Neural cell (in vitro differentiated cells): ENCODE results near the gene AGXT. TPM values are rescaled to one million over a fixed set of nuclear protein-coding genes. Genes with fewer than 3 reads are reported as not detected.

ENCODE experiments used
- H2AFZ ChIP-seq: fragments of 200-600, 300-800 bp; sonication (generic), shearing (Covaris generic); 2 replicates; pipeline ENCODE4 v1.6.0; 2014; ENCODE audit warnings: low read depth, mild to moderate bottlenecking, antibody characterized with exemption, low read length, moderate library complexity
- H3F3A ChIP-seq: fragments of 200-600 bp; shearing (Covaris generic); 2 replicates; pipeline ENCODE4 v1.6.1; 2016; ENCODE audit warnings: mild to moderate bottlenecking, moderate library complexity, mixed read lengths, antibody characterized with exemption, low read length; ENCODE audit not compliant: insufficient read depth, poor library complexity, severe bottlenecking
- H3K27ac ChIP-seq: fragments of 200-600, 300-800 bp; sonication (generic), shearing (Covaris generic); 2 replicates; pipeline ENCODE4 v1.5.1; 2014; ENCODE audit warnings: mild to moderate bottlenecking, low read length, moderate library complexity
- H3K27me3 ChIP-seq: fragments of 300-800, 200-600 bp; sonication (generic), shearing (Covaris generic); 2 replicates; pipeline ENCODE4 v1.6.0; 2014; ENCODE audit warnings: mild to moderate bottlenecking, low read depth, low read length, moderate library complexity; ENCODE audit not compliant: insufficient read depth
- H3K36me3 ChIP-seq: fragments of 300-800, 200-600 bp; sonication (generic), shearing (Covaris generic); 2 replicates; pipeline ENCODE4 v1.5.1; 2014; ENCODE audit warnings: mild to moderate bottlenecking, antibody characterized with exemption, low read length, moderate library complexity; ENCODE audit not compliant: insufficient read depth
- H3K4me2 ChIP-seq: fragments of 300-800, 200-600 bp; sonication (generic), shearing (Covaris generic); 2 replicates; pipeline ENCODE4 v1.6.0; 2014; ENCODE audit warnings: mild to moderate bottlenecking, low read length
- H3K4me3 ChIP-seq: fragments of 300-800, 200-600 bp; sonication (generic), shearing (Covaris generic); 2 replicates; pipeline ENCODE4 v1.5.1; 2014; ENCODE audit warnings: mild to moderate bottlenecking, low read length, moderate library complexity
- H3K79me2 ChIP-seq: fragments of 200-600 bp; shearing (Covaris generic); replicated peaks from 2 replicates; pipeline ENCODE4 v1.6.0; 2014; ENCODE audit warnings: mild to moderate bottlenecking, low read length, moderate library complexity; ENCODE audit not compliant: insufficient read depth
- H3K9ac ChIP-seq: fragments of 300-800, 200-600 bp; sonication (generic), shearing (Covaris generic); 2 replicates; pipeline ENCODE4 v1.6.1; 2016; ENCODE audit warnings: mild to moderate bottlenecking, low read length, mixed read lengths
- H3K9me2 ChIP-seq: fragments of 200-600 bp; shearing (Covaris generic); 2 replicates; pipeline ENCODE4 v1.6.1; 2016; ENCODE audit warnings: mild to moderate bottlenecking, low read length, mixed read lengths; ENCODE audit not compliant: insufficient read depth
- H3K9me3 ChIP-seq: fragments of 200-600, 300-800 bp; sonication (generic), shearing (Covaris generic); 2 replicates; pipeline ENCODE4 v1.6.1; 2016; ENCODE audit warnings: mild to moderate bottlenecking, mixed run types, low read length, moderate library complexity, mixed read lengths
- H4K20me1 ChIP-seq: fragments of 200-600 bp; shearing (Covaris generic); 2 replicates; pipeline ENCODE4 v1.6.1; 2016; ENCODE audit warnings: mild to moderate bottlenecking, mixed run types; ENCODE audit not compliant: insufficient read depth
- EP300 ChIP-seq: fragments of 450-650 bp; conservative IDR thresholded peaks from 2 replicates; pipeline ENCODE4 v1.6.1; 2014; ENCODE audit warnings: antibody characterized with exemption, mild to moderate bottlenecking, moderate library complexity; ENCODE audit not compliant: poor library complexity, severe bottlenecking
- EZH2 ChIP-seq: fragments of 200-600, 300-800 bp; shearing (Covaris generic), sonication (generic); IDR thresholded peaks from 2 replicates; pipeline ENCODE4 v1.6.1; 2014; ENCODE audit warnings: antibody characterized with exemption, low read length, borderline replicate concordance, mild to moderate bottlenecking; ENCODE audit not compliant: insufficient read depth, poor library complexity, severe bottlenecking
- MXI1 ChIP-seq: fragments of 450-650 bp; conservative IDR thresholded peaks from 2 replicates; pipeline ENCODE4 v1.6.1; 2014; ENCODE audit warnings: antibody characterized with exemption, mild to moderate bottlenecking; ENCODE audit not compliant: poor library complexity, severe bottlenecking
- POLR2AphosphoS5 ChIP-seq: IDR thresholded peaks from 2 replicates; pipeline ENCODE4 v1.6.1; 2012
- RAD21 ChIP-seq: fragments of 450-650 bp; conservative IDR thresholded peaks from 2 replicates; pipeline ENCODE4 v1.6.1; 2014; ENCODE audit warnings: antibody characterized with exemption, mild to moderate bottlenecking, moderate library complexity
- SMC3 ChIP-seq: fragments of 450-650 bp; conservative IDR thresholded peaks from 2 replicates; pipeline ENCODE4 v1.6.1; 2014; ENCODE audit warnings: antibody characterized with exemption, mild to moderate bottlenecking, moderate library complexity; ENCODE audit not compliant: poor library complexity
- TAF1 ChIP-seq: IDR thresholded peaks from 2 replicates; pipeline ENCODE4 v1.6.1; 2012; ENCODE audit warnings: low read depth
- polyA plus RNA-seq: library from polyadenylated mRNA; depleted of rRNA; stranded (reverse); fragments of >200 nt; gene quantifications from 2 replicates; pipeline ENCODE4 v1.2.3, GENCODE V29; 2014
- TF ChIP-seq, protein P1 (sequence below): fragments of 450-650 bp; IDR thresholded peaks from 2 replicates; pipeline ENCODE4 v1.5.1; 2014; ENCODE audit warnings: antibody characterized with exemption, mild to moderate bottlenecking, moderate library complexity; ENCODE audit not compliant: poor library complexity, severe bottlenecking
- TF ChIP-seq, protein P2 (sequence below): IDR thresholded peaks from 2 replicates; pipeline ENCODE4 v1.6.1; 2012; ENCODE audit warnings: borderline replicate concordance

Gene AGXT
- polyA plus RNA-seq, 1 donor from 2014 or later = not detected

DNA sequence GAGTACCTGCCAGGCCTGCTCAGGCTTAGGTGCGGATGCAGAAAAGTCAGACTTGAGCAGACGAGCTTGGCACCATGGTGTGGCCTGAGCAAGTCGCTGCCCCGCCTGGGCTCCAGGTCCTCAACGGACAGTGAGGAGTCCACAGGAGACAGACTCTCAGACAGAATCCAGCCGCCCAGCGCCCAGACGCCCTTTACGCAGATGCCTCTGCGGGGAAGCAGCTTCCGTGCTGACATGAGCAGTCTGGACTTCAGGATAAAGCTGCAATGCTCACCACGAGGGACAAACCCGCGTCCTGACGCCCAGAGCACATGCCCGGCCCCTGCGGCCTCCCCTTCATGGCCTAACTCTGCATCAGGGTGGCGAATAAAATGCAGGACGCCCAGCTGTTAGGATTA lies 30.8 kb downstream of the AGXT start:
- TF ChIP-seq POLR2AphosphoS5 (no peak), SMC3 (no peak), MXI1 (no peak), RAD21 (no peak), EZH2 (no peak), EP300 (no peak), TAF1 (no peak)
- TF ChIP-seq, protein P1, sequence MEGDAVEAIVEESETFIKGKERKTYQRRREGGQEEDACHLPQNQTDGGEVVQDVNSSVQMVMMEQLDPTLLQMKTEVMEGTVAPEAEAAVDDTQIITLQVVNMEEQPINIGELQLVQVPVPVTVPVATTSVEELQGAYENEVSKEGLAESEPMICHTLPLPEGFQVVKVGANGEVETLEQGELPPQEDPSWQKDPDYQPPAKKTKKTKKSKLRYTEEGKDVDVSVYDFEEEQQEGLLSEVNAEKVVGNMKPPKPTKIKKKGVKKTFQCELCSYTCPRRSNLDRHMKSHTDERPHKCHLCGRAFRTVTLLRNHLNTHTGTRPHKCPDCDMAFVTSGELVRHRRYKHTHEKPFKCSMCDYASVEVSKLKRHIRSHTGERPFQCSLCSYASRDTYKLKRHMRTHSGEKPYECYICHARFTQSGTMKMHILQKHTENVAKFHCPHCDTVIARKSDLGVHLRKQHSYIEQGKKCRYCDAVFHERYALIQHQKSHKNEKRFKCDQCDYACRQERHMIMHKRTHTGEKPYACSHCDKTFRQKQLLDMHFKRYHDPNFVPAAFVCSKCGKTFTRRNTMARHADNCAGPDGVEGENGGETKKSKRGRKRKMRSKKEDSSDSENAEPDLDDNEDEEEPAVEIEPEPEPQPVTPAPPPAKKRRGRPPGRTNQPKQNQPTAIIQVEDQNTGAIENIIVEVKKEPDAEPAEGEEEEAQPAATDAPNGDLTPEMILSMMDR = no peak
- TF ChIP-seq, protein P2, sequence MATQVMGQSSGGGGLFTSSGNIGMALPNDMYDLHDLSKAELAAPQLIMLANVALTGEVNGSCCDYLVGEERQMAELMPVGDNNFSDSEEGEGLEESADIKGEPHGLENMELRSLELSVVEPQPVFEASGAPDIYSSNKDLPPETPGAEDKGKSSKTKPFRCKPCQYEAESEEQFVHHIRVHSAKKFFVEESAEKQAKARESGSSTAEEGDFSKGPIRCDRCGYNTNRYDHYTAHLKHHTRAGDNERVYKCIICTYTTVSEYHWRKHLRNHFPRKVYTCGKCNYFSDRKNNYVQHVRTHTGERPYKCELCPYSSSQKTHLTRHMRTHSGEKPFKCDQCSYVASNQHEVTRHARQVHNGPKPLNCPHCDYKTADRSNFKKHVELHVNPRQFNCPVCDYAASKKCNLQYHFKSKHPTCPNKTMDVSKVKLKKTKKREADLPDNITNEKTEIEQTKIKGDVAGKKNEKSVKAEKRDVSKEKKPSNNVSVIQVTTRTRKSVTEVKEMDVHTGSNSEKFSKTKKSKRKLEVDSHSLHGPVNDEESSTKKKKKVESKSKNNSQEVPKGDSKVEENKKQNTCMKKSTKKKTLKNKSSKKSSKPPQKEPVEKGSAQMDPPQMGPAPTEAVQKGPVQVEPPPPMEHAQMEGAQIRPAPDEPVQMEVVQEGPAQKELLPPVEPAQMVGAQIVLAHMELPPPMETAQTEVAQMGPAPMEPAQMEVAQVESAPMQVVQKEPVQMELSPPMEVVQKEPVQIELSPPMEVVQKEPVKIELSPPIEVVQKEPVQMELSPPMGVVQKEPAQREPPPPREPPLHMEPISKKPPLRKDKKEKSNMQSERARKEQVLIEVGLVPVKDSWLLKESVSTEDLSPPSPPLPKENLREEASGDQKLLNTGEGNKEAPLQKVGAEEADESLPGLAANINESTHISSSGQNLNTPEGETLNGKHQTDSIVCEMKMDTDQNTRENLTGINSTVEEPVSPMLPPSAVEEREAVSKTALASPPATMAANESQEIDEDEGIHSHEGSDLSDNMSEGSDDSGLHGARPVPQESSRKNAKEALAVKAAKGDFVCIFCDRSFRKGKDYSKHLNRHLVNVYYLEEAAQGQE = no peak
- no peaks in the 10 kb centered on the region for H3K79me2 ChIP-seq
- H3K9me3 ChIP-seq = no peaks in the 10 kb centered on the region
- no peak overlapping the region for H3K4me2 ChIP-seq
- no peaks in the 10 kb centered on the region for H3F3A ChIP-seq
- no peaks in the 10 kb centered on the region for H3K27me3 ChIP-seq
- H3K9ac ChIP-seq = no peak overlapping the region
- H3K27ac ChIP-seq = no peak overlapping the region
- H2AFZ ChIP-seq = no peak overlapping the region
- H4K20me1 ChIP-seq = no peaks in the 10 kb centered on the region
- no peaks in the 10 kb centered on the region for H3K9me2 ChIP-seq
- H3K36me3 ChIP-seq = no peaks in the 10 kb centered on the region
- no peak overlapping the region for H3K4me3 ChIP-seq

DNA sequence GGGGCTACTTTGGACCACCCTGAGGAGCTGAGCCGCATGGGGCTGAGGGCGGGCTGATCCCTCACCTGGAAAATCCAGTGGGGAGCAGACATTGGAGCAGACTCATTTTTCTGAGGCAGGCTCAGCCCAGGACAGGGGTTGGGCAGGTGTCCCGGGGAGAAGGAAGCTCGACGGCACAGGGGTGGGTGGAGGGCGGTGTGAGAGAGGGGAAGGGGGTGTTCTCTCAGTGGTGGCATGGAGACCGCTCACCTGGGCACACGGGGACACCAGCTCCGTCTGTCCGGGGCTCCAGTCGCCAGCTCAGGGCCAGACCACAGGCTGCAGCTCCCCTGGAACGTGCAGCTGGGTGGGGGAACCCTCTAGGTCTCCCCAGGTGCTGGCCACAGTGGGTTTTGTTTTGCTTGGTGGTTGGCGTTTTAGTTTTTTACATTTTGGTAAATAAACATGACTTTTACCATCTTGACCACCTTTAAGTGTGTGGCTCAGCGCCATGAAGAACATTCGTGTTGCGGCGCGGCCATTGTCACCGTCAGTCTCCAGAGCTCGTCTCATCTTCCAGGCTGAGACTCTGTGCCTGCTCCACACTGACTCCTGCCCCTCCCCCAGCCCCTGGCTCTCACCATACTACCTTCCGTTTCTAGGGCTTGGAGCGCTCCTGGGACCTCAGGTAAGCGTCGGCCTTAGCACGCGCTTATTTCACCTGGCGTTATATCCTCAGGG lies 31.7 kb downstream of the AGXT start:
- TF ChIP-seq TAF1 = no peak
- TF ChIP-seq, protein P1 = no peak
- TF ChIP-seq RAD21 = no peak
- no peak for TF ChIP-seq EP300
- TF ChIP-seq POLR2AphosphoS5 = no peak
- TF ChIP-seq, protein P2 = no peak
- no peak for TF ChIP-seq EZH2
- TF ChIP-seq MXI1 = no peak
- no peak for TF ChIP-seq SMC3

More for the DNA sequence above, 31.7 kb downstream of the AGXT start:
- Histone ChIP-seq H3K4me3 (no peak overlapping the region), H2AFZ (no peak overlapping the region), H3K27me3 (no peaks in the 10 kb centered on the region), H3K9ac (no peak overlapping the region), H3K9me2 (no peaks in the 10 kb centered on the region), H3F3A (no peaks in the 10 kb centered on the region), H3K36me3 (no peaks in the 10 kb centered on the region), H3K4me2 (no peak overlapping the region), H3K9me3 (no peaks in the 10 kb centered on the region), H3K79me2 (no peaks in the 10 kb centered on the region), H3K27ac (no peak overlapping the region), H4K20me1 (no peaks in the 10 kb centered on the region)
